Neuronal stem cell (in vitro differentiated cells): Measurements from ENCODE around the gene GNG4.

Experiments used
- DNase-seq: peaks from one replicate; pipeline ENCODE4 v3.0.0-alpha.2; 2013; ENCODE audit warnings: low spot score
- H2AFZ ChIP-seq: one replicate; pipeline ENCODE4 v1.6.1; 2013; ENCODE audit warnings: mild to moderate bottlenecking, low read length, inconsistent platforms
- H2AK5ac ChIP-seq: 2 replicates; pipeline ENCODE4 v1.6.1; 2013; ENCODE audit warnings: low read depth, mild to moderate bottlenecking, inconsistent platforms, low read length, moderate library complexity, mixed read lengths
- H2BK120ac ChIP-seq: 2 replicates; pipeline ENCODE4 v1.6.1; 2013; ENCODE audit warnings: low read depth, mild to moderate bottlenecking, inconsistent platforms, low read length, moderate library complexity, mixed read lengths
- H2BK12ac ChIP-seq: one replicate; pipeline ENCODE4 v1.6.1; 2013; ENCODE audit warnings: low read length, inconsistent platforms
- H2BK15ac ChIP-seq: 2 replicates; pipeline ENCODE4 v1.6.1; 2013; ENCODE audit warnings: mild to moderate bottlenecking, low read length, inconsistent platforms, mixed read lengths
- H2BK5ac ChIP-seq: one replicate; pipeline ENCODE4 v1.6.1; 2013; ENCODE audit warnings: inconsistent platforms, mild to moderate bottlenecking, low read length, moderate library complexity
- H3K14ac ChIP-seq: one replicate; pipeline ENCODE4 v1.6.1; 2013; ENCODE audit warnings: low read length, inconsistent platforms
- H3K18ac ChIP-seq: 2 replicates; pipeline ENCODE4 v1.6.1; 2013; ENCODE audit warnings: low read length, inconsistent platforms
- H3K23ac ChIP-seq: 2 replicates; pipeline ENCODE4 v1.6.1; 2013; ENCODE audit warnings: low read depth, mild to moderate bottlenecking, mixed read lengths, low read length, inconsistent platforms; ENCODE audit not compliant: poor library complexity
- H3K27ac ChIP-seq: replicated peaks from 3 replicates; pipeline ENCODE4 v1.5.1; 2013; ENCODE audit warnings: low read length, inconsistent platforms
- H3K27me3 ChIP-seq, 3 experiments: 2 replicates each; pipeline ENCODE4 v1.6.1; 2013; ENCODE audit warnings: low read length in 3 of 3, mild to moderate bottlenecking in 2 of 3, inconsistent platforms in 1 of 3, low read depth in 1 of 3, mixed read lengths in 1 of 3, moderate library complexity in 1 of 3; ENCODE audit not compliant: control insufficient read depth in 3 of 3, insufficient read depth in 3 of 3
- H3K36me3 ChIP-seq, 2 donors: replicated peaks in 1 of 2; 2 replicates each; pipeline ENCODE4 v1.6.1; 2013; ENCODE audit warnings: low read length in 2 of 2; ENCODE audit not compliant: control insufficient read depth in 2 of 2, insufficient read depth in 2 of 2
- H3K4ac ChIP-seq: 2 replicates; pipeline ENCODE4 v1.6.1; 2013; ENCODE audit warnings: inconsistent platforms, mild to moderate bottlenecking, low read length, moderate library complexity
- H3K4me1 ChIP-seq, 2 donors: 1 replicate in 1 of 2; 2 replicates in 1 of 2; pipeline ENCODE4 v1.6.1; 2013; ENCODE audit warnings: low read length in 2 of 2, low read depth in 1 of 2; ENCODE audit not compliant: control insufficient read depth in 2 of 2, insufficient read depth in 1 of 2
- H3K4me2 ChIP-seq: one replicate; pipeline ENCODE4 v1.6.1; 2013; ENCODE audit warnings: mild to moderate bottlenecking, low read length, inconsistent platforms; ENCODE audit not compliant: insufficient read depth, poor library complexity, severe bottlenecking
- H3K4me3 ChIP-seq, 2 donors: 2 replicates each; pipeline ENCODE4 v1.5.1; 2013; ENCODE audit warnings: low read length in 2 of 2, mild to moderate bottlenecking in 2 of 2, inconsistent platforms in 1 of 2, moderate library complexity in 1 of 2
- H3K79me1 ChIP-seq: one replicate; pipeline ENCODE4 v1.6.1; 2013; ENCODE audit warnings: low read depth, mild to moderate bottlenecking, inconsistent platforms, low read length, moderate library complexity
- H3K9ac ChIP-seq: one replicate; pipeline ENCODE4 v1.6.1; 2013; ENCODE audit warnings: mild to moderate bottlenecking, low read depth, low read length, inconsistent platforms; ENCODE audit not compliant: poor library complexity
- H3K9me3 ChIP-seq, 2 donors: replicated peaks in 1 of 2; 2 replicates each; pipeline versions ENCODE3 to v1.6.1; 2013; ENCODE audit warnings: low read length in 2 of 2, mild to moderate bottlenecking in 2 of 2, inconsistent platforms in 1 of 2, low read depth in 1 of 2, mixed read lengths in 1 of 2, moderate library complexity in 1 of 2; ENCODE audit not compliant: control insufficient read depth in 2 of 2, insufficient read depth in 1 of 2
- H4K8ac ChIP-seq: one replicate; pipeline ENCODE4 v1.6.1; 2013; ENCODE audit warnings: low read depth, mild to moderate bottlenecking, inconsistent platforms, low read length, moderate library complexity
- H4K91ac ChIP-seq: one replicate; pipeline ENCODE4 v1.6.1; 2013; ENCODE audit warnings: low read length, low read depth, mild to moderate bottlenecking, inconsistent platforms; ENCODE audit not compliant: poor library complexity
- WGBS, 2 donors: extraction: QIAGEN DNeasy Blood & Tissue Kit; methylation state at CpG; one replicate each; pipeline ENCODE4 v1.1.7; 2013; ENCODE audit warnings: missing lambda C conversion rate in 2 of 2, mixed read lengths in 1 of 2; ENCODE audit not compliant: insufficient read length in 2 of 2, insufficient replicate concordance in 1 of 2; ENCODE audit errors: extremely low coverage in 2 of 2; 5-methylcytosine and 5-hydroxymethylcytosine counted together

The GNG4 gene

DNA sequence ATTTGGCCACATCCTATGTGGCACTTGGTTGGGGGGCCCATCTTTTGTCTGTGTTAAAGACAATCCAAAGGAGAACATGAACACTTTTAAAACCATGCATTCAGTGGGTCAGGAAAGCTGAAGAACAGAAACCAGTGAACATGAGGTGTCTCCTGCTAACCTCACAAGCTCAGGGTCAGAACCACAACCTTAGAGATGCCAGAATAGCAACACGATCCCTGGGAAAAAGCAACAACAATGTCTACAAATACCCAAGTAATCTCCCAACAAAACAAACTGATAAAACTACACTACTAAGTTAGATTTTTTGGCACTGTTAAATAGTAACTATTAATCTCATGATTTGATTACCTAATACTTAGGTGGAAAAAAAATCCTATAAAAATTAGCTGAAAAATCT lies 34.1 kb upstream of the GNG4 start:
- no CpG with 5 or more reads among the region's 1 CpG for WGBS, 2 donors
- H3K4me2 ChIP-seq = no peak overlapping the region

DNA sequence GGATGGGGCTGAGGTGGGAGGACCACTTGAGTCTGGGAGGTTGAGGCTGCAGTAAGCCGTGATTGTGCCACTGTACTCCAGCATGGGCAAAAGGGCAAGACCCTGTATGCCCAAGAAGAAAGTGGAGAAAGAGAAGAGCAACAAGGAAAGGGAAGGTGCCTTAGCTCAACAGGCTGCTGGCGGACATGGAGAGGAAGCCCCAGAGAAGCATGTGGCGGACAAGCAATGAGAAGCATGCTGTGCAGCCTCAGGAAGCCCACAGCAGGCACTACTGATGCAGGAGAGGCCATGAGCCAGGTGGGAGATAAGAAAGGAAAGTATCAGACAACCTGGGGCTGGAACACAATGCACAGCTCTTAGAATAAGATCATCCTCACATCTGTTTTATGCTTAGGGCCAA lies 32.6 kb upstream of the GNG4 start:
- no peak overlapping the region for H2AFZ ChIP-seq
- H4K8ac ChIP-seq = no peak overlapping the region
- no peak overlapping the region for H2BK12ac ChIP-seq
- no CpG with 5 or more reads among the region's 3 CpGs for WGBS, 2 donors
- H3K23ac ChIP-seq = no peak overlapping the region
- H3K4me2 ChIP-seq = no peak overlapping the region
- no peaks in the 10 kb centered on the region for H3K27me3 ChIP-seq
- peak overlapping the region; percentile 52 for H3K18ac ChIP-seq
- no peak for DNase-seq
- H3K79me1 ChIP-seq = no peaks in the 10 kb centered on the region
- no peaks in the 10 kb centered on the region for H3K9me3 ChIP-seq
- no peak overlapping the region for H4K91ac ChIP-seq
- H3K14ac ChIP-seq = no peak overlapping the region
- no peak overlapping the region for H2BK15ac ChIP-seq
- no peak overlapping the region for H2BK5ac ChIP-seq
- no peak overlapping the region for H3K27ac ChIP-seq
- H3K36me3 ChIP-seq = no peaks in the 10 kb centered on the region
- H3K9ac ChIP-seq = peak overlapping the region; percentile 36
- H3K4ac ChIP-seq = no peak overlapping the region
- no peak overlapping the region for H2AK5ac ChIP-seq
- no peak overlapping the region for H3K4me3 ChIP-seq
- peaks cover 0 to 3% of the 10 kb centered on the region in 2 donors for H3K4me1 ChIP-seq
- H2BK120ac ChIP-seq = no peak overlapping the region

More for the DNA sequence above, 34.1 kb upstream of the GNG4 start:
- no peaks in the 10 kb centered on the region for H3K79me1 ChIP-seq
- no peak overlapping the region for H2AK5ac ChIP-seq
- no peak overlapping the region for H3K23ac ChIP-seq
- no peak overlapping the region for H3K18ac ChIP-seq
- no peak overlapping the region for H2BK5ac ChIP-seq
- H3K4me3 ChIP-seq = no peak overlapping the region
- no peak overlapping the region for H3K4ac ChIP-seq
- no peak overlapping the region for H2BK15ac ChIP-seq
- H3K4me1 ChIP-seq = peaks cover 0 to 3% of the 10 kb centered on the region in 2 donors
- H3K9ac ChIP-seq = no peak overlapping the region
- H3K14ac ChIP-seq = no peak overlapping the region
- no peaks in the 10 kb centered on the region for H3K36me3 ChIP-seq
- no peak overlapping the region for H3K27ac ChIP-seq
- no peak overlapping the region for H4K91ac ChIP-seq
- H3K9me3 ChIP-seq = no peaks in the 10 kb centered on the region
- H2AFZ ChIP-seq = no peak overlapping the region
- no peak overlapping the region for H2BK120ac ChIP-seq
- no peak overlapping the region for H2BK12ac ChIP-seq
- no peaks in the 10 kb centered on the region for H3K27me3 ChIP-seq
- H4K8ac ChIP-seq = no peak overlapping the region
- DNase-seq = no peak

DNA sequence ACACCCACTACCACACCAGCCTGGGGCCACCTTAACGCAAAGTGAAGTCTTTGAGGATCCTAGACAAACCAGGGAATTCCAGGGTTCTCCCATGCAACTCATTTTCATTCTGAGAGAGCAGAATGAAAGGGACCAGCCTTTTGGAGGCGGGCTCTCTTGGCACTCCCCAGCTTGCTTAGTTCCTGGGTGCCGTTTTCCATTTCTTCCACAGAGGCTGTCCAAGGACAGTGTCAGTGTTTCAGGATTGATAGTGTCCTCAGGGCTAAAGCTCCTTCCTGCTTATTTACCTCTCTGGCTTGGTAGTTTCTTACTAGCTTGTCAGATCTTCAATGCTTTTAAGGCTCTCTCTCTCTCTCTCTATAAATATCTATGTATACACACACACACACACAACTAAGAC lies 30.1 kb upstream of the GNG4 start:
- H3K27ac ChIP-seq = no peak overlapping the region
- no peaks in the 10 kb centered on the region for H3K79me1 ChIP-seq
- DNase-seq = no peak
- H3K4me2 ChIP-seq = no peak overlapping the region
- no peaks in the 10 kb centered on the region for H3K27me3 ChIP-seq
- no peak overlapping the region for H4K91ac ChIP-seq
- H2BK5ac ChIP-seq = no peak overlapping the region
- no CpG with 5 or more reads among the region's 3 CpGs for WGBS, 2 donors
- H3K36me3 ChIP-seq = no peaks in the 10 kb centered on the region
- peaks cover 0 to 3% of the 10 kb centered on the region in 2 donors for H3K4me1 ChIP-seq
- H3K14ac ChIP-seq = no peak overlapping the region
- H3K9ac ChIP-seq = no peak overlapping the region
- no peak overlapping the region for H2AK5ac ChIP-seq
- peaks cover 2 to 20% of the 10 kb centered on the region in 2 donors for H3K9me3 ChIP-seq
- no peak overlapping the region for H2BK12ac ChIP-seq
- H2BK120ac ChIP-seq = no peak overlapping the region
- H2AFZ ChIP-seq = peak overlapping the region; percentile 57
- no peak overlapping the region for H3K23ac ChIP-seq
- H3K18ac ChIP-seq = no peak overlapping the region
- H3K4me3 ChIP-seq = no peak overlapping the region
- H2BK15ac ChIP-seq = no peak overlapping the region
- H4K8ac ChIP-seq = no peak overlapping the region
- H3K4ac ChIP-seq = no peak overlapping the region

DNA sequence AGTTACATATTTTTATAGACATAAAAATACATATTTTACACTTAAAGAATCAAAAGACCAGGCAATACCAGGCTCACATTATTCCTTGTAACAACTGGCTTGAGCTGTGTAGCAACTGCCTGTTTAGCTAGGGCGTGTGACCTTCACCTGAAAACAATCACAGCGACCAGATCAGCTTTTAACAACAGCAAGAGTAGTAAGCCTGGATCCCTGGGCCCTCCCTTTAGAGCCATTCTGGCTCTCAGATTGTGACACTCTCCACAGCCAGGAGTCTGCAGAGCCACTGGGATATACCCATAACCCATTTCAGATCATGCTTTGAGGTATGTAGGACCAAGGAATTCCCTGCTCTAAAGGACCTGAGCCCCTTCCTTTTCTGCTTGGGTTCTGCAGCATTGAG lies 29.4 kb upstream of the GNG4 start:
- H2BK5ac ChIP-seq = no peak overlapping the region
- no peak overlapping the region for H3K27ac ChIP-seq
- no peak overlapping the region for H2AK5ac ChIP-seq
- WGBS, 2 donors = no CpG with 5 or more reads among the region's 2 CpGs
- H4K91ac ChIP-seq = no peak overlapping the region
- no peak overlapping the region for H3K18ac ChIP-seq
- H3K4me3 ChIP-seq = no peak overlapping the region
- no peak overlapping the region for H3K4me2 ChIP-seq
- H3K4me1 ChIP-seq = peaks cover under 1 to 3% of the 10 kb centered on the region in 2 donors
- no peaks in the 10 kb centered on the region for H3K79me1 ChIP-seq
- no peak overlapping the region for H3K14ac ChIP-seq
- H2BK15ac ChIP-seq = no peak overlapping the region
- H4K8ac ChIP-seq = no peak overlapping the region
- H3K9ac ChIP-seq = no peak overlapping the region
- H2BK12ac ChIP-seq = no peak overlapping the region
- no peak overlapping the region for H2AFZ ChIP-seq
- H3K23ac ChIP-seq = no peak overlapping the region
- DNase-seq = no peak
- H3K9me3 ChIP-seq = peaks cover 2 to 25% of the 10 kb centered on the region in 2 donors
- no peaks in the 10 kb centered on the region for H3K27me3 ChIP-seq
- H2BK120ac ChIP-seq = no peak overlapping the region
- H3K4ac ChIP-seq = no peak overlapping the region
- no peaks in the 10 kb centered on the region for H3K36me3 ChIP-seq
